Measurements from ENCODE around the gene SMIM12. TPM values are rescaled to one million over a fixed set of nuclear protein-coding genes. Genes with fewer than 3 reads are reported as not detected.
A peak's percentile ranks its signal among the peaks of the same experiment; 100 is the strongest.

The SMIM12 gene, protein sequence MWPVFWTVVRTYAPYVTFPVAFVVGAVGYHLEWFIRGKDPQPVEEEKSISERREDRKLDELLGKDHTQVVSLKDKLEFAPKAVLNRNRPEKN
- total RNA-seq (9.7 TPM), polyA plus RNA-seq (47.8 TPM)

GRCh38 chr1:34859446-34860200 is at the start of gene SMIM12:
TSS of gene SMIM12 (minus strand) at chr1:34859749. CDS start at chr1:34855977, 3,772 bp downstream.
- peak; percentile 74 for DNase-seq (ENCODE audit: extremely low spot score)
- 1% methylated on average over 47 of the region's 47 CpGs for WGBS
- Histone ChIP-seq H3K36me3 (ENCODE audit: insufficient read depth) (no peaks in the 10 kb centered on the region), H3K27ac (ENCODE audit: low read depth) (peak within 1 kb of the TSS; percentile 82), H3K4me3 (ENCODE audit: low read depth, low read length) (peak within 1 kb of the TSS; percentile 89), H3K4me1 (ENCODE audit: insufficient read depth) (peaks cover 1% of the 10 kb centered on the region)

GRCh38 chr1:34908369-34908768 is 48.8 kb upstream of the SMIM12 start:
- Histone ChIP-seq H3K27ac (ENCODE audit: low read depth) (no peak overlapping the region), H3K4me3 (ENCODE audit: low read depth, low read length) (no peak overlapping the region), H3K4me1 (ENCODE audit: insufficient read depth) (no peaks in the 10 kb centered on the region), H3K36me3 (ENCODE audit: insufficient read depth) (no peaks in the 10 kb centered on the region)
- WGBS: 54% methylated on average over 3 of the region's 3 CpGs
- DNase-seq (ENCODE audit: extremely low spot score): no peak

GRCh38 chr1:34907487-34908090 is 48.0 kb upstream of the SMIM12 start:
- Histone ChIP-seq H3K27ac (ENCODE audit: low read depth) (no peak overlapping the region), H3K36me3 (ENCODE audit: insufficient read depth) (no peaks in the 10 kb centered on the region), H3K4me3 (ENCODE audit: low read depth, low read length) (no peak overlapping the region), H3K4me1 (ENCODE audit: insufficient read depth) (no peaks in the 10 kb centered on the region)
- 64% methylated on average over 5 of the region's 5 CpGs for WGBS
- no peak for DNase-seq (ENCODE audit: extremely low spot score)

DNA sequence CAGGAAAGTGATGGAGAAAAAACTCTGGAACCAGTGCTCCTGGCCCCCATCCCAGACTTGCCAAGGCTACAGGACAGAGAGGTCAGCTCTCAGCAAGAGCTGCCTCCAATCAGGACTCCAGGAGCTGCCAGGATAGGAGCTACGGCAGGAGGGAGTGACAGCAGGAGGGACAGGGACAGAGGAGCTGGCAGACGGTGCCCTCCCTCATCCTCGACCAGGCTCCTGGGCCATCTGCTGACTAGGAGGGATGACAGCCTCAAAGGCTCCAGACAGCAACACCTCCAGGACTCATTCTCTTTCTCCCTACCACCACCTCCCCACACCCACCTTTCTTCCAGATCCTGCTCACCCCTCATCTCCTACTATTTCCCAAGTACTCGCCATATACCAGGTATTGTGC is 47.2 kb upstream of the SMIM12 start:
- no peak overlapping the region for H3K27ac ChIP-seq (ENCODE audit: low read depth)
- H3K4me1 ChIP-seq (ENCODE audit: insufficient read depth): no peaks in the 10 kb centered on the region
- H3K4me3 ChIP-seq (ENCODE audit: low read depth, low read length): no peak overlapping the region
- H3K36me3 ChIP-seq (ENCODE audit: insufficient read depth): no peaks in the 10 kb centered on the region
- DNase-seq (ENCODE audit: extremely low spot score): no peak
- WGBS: 59% methylated on average over 4 of the region's 4 CpGs

GRCh38 chr1:34906222-34906621 is 46.7 kb upstream of the SMIM12 start:
- H3K4me3 ChIP-seq (ENCODE audit: low read depth, low read length): no peak overlapping the region
- H3K27ac ChIP-seq (ENCODE audit: low read depth): no peak overlapping the region
- H3K36me3 ChIP-seq (ENCODE audit: insufficient read depth): no peaks in the 10 kb centered on the region
- no peaks in the 10 kb centered on the region for H3K4me1 ChIP-seq (ENCODE audit: insufficient read depth)
- WGBS: 77% methylated on average over 1 of the region's 1 CpG
- no peak for DNase-seq (ENCODE audit: extremely low spot score)

- Histone ChIP-seq H3K27ac (ENCODE audit: low read depth) (no peak overlapping the region), H3K4me1 (ENCODE audit: insufficient read depth) (no peaks in the 10 kb centered on the region), H3K36me3 (ENCODE audit: insufficient read depth) (no peaks in the 10 kb centered on the region), H3K4me3 (ENCODE audit: low read depth, low read length) (no peak overlapping the region)
- WGBS: 85% methylated on average over 12 of the region's 12 CpGs
- no peak for DNase-seq (ENCODE audit: extremely low spot score)
Observed at GRCh38 chr1:34905098-34905459, 45.5 kb upstream of the SMIM12 start.

DNA sequence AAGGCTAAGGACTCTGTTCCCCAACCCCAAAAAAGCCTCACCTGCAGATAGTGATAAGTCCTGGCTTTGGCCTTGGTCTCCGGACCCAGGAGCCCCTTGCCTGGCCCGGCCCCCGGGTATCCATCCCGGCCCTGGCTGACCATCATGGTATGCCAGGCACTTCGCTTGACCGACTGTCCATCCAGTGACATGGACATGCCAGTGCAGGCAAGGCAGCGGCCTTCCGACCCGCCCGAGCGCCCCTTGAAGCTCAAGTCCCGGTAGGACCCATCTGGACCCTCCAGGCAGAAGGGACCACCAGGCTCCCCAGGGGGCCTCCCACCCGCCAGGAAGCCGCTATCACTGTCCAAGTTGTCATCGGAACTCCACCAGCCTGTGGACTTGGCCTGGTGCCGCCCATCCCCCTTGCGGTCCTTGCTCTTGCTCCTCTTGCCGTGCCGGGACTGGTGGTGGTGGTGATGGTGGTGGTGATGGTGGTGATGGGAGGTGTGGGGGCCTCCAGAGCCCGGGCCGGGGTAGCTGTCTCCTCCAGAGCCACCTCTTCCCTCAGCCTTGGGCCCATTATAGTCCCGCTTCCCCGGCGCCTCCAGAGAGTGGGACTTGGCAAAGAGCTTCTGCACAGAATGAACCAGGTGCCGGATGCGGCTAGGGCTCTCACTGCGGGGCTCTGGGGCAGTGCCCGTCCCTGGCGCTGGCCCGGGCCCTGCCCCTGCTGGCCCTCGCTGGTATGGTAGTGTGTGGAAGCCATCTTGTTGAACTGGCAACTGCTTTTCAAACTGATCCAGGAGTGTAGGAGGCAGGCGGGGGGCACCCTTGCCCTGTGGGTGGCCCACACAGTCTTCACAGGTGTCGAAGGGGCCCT is 44.9 kb upstream of the SMIM12 start:
- Histone ChIP-seq H3K4me3 (ENCODE audit: low read depth, low read length) (no peak overlapping the region), H3K27ac (ENCODE audit: low read depth) (no peak overlapping the region), H3K36me3 (ENCODE audit: insufficient read depth) (no peaks in the 10 kb centered on the region), H3K4me1 (ENCODE audit: insufficient read depth) (no peaks in the 10 kb centered on the region)
- DNase-seq (ENCODE audit: extremely low spot score): no peak
- 90% methylated on average over 33 of the region's 33 CpGs for WGBS

- Histone ChIP-seq H3K36me3 (ENCODE audit: insufficient read depth) (no peaks in the 10 kb centered on the region), H3K4me1 (ENCODE audit: insufficient read depth) (no peaks in the 10 kb centered on the region), H3K4me3 (ENCODE audit: low read depth, low read length) (no peak overlapping the region), H3K27ac (ENCODE audit: low read depth) (no peak overlapping the region)
- no peak for DNase-seq (ENCODE audit: extremely low spot score)
- WGBS: 61% methylated on average over 7 of the region's 7 CpGs
Observed at GRCh38 chr1:34901919-34902318, 42.4 kb upstream of the SMIM12 start.

DNA sequence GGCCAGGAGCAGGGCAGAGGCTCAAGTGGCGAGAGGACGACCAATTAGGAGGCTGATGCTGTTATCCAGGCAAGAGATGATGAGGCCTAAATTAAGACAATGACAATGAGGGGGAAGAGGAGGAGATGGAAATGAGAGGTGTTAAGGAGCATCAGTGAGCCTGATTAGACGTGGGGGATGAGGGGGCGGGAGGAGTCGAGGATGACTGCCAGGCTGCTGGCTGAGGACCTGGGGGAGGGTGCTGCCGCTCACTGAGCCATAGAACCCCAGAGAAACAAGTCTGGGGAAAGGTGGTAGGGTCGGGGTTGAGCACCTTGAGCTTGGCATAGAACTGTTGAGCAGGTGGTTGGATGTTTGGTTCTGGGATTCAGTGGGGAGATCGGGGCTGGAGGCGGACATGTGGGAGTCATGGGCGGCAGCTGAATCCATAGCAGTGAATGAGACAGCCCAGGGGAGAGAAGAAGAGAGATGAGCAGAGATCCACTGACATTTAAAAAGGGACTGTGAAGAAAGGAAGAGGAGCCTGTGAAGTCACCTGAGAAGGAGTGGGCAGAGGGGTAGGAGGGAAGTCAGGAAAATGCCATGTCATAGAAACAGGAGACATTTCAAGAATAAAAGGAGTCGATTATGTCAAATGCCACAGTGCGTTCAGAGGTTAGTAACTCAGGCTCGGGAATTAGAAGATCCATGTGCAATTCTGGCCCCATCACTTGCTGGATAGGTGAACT is 41.4 kb upstream of the SMIM12 start:
- Histone ChIP-seq H3K27ac (ENCODE audit: low read depth) (no peak overlapping the region), H3K36me3 (ENCODE audit: insufficient read depth) (no peaks in the 10 kb centered on the region), H3K4me1 (ENCODE audit: insufficient read depth) (no peaks in the 10 kb centered on the region), H3K4me3 (ENCODE audit: low read depth, low read length) (no peak overlapping the region)
- WGBS: 67% methylated on average over 13 of the region's 13 CpGs
- DNase-seq (ENCODE audit: extremely low spot score): no peak

GRCh38 chr1:34899906-34900305 is 40.4 kb upstream of the SMIM12 start:
- no peaks in the 10 kb centered on the region for H3K36me3 ChIP-seq (ENCODE audit: insufficient read depth)
- 87% methylated on average over 16 of the region's 16 CpGs for WGBS
- H3K4me1 ChIP-seq (ENCODE audit: insufficient read depth): no peaks in the 10 kb centered on the region
- no peak for DNase-seq (ENCODE audit: extremely low spot score)
- H3K4me3 ChIP-seq (ENCODE audit: low read depth, low read length): no peak overlapping the region
- H3K27ac ChIP-seq (ENCODE audit: low read depth): no peak overlapping the region

DNA sequence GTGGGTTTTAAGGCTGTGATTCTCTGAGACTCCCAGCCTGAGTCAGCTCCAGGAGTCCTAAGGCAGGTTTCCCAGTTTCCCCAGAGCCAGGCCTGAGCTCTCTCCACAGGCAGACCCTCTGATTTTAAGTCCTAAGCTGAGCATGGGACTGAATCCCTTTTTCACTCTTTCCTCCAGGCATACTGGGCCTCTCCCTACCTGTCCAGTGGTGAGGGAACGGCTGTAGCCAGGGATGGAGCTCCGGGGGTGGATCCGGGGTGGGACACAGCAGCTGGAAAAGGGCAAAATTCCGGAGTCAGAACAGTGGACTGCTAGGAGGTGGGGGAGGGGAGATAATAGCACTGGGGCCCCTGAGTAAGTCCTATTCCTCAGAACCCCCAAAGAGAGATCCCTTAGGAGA is 39.9 kb upstream of the SMIM12 start:
- 81% methylated on average over 4 of the region's 4 CpGs for WGBS
- no peak for DNase-seq (ENCODE audit: extremely low spot score)
- Histone ChIP-seq H3K27ac (ENCODE audit: low read depth) (no peak overlapping the region), H3K36me3 (ENCODE audit: insufficient read depth) (no peaks in the 10 kb centered on the region), H3K4me1 (ENCODE audit: insufficient read depth) (no peaks in the 10 kb centered on the region), H3K4me3 (ENCODE audit: low read depth, low read length) (no peak overlapping the region)

DNA sequence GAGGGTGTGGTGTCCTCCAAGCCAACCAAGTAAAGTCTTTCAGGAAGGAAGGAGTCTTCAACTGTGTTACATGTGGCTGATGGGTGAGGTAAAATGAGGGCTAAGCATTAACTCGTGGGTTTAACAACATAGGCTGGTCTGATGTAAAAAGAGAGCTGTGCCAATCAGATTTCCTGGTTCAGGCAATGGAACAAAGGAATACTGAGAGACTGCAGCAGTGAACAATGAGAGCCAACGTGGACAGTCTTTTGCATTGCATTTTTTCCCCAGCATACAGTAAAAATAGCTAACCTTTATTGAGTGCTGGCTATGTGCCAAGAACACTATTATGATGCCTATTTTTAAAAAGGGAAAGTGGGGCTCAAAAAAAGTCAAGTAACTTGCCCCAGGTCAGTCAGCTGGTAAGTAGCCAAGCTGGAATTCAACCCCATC is 38.8 kb upstream of the SMIM12 start:
- WGBS: 24% methylated on average over 2 of the region's 2 CpGs

GRCh38 chr1:34896612-34897011 is 37.1 kb upstream of the SMIM12 start:
- H3K36me3 ChIP-seq (ENCODE audit: insufficient read depth): no peaks in the 10 kb centered on the region
- no peaks in the 10 kb centered on the region for H3K4me1 ChIP-seq (ENCODE audit: insufficient read depth)
- no peak for DNase-seq (ENCODE audit: extremely low spot score)
- H3K4me3 ChIP-seq (ENCODE audit: low read depth, low read length): no peak overlapping the region
- WGBS: 74% methylated on average over 1 of the region's 1 CpG
- H3K27ac ChIP-seq (ENCODE audit: low read depth): no peak overlapping the region

More for the DNA sequence above, 38.8 kb upstream of the SMIM12 start:
- no peaks in the 10 kb centered on the region for H3K4me1 ChIP-seq (ENCODE audit: insufficient read depth)
- no peaks in the 10 kb centered on the region for H3K36me3 ChIP-seq (ENCODE audit: insufficient read depth)
- H3K27ac ChIP-seq (ENCODE audit: low read depth): no peak overlapping the region
- no peak overlapping the region for H3K4me3 ChIP-seq (ENCODE audit: low read depth, low read length)
- DNase-seq (ENCODE audit: extremely low spot score): no peak

Measured in urinary bladder (tissue), 4 donors.